ENCODE measurements around the gene RUSF1. TPM values are rescaled to one million over a fixed set of nuclear protein-coding genes. Genes with fewer than 3 reads are reported as not detected.
"Not testable (repeated sequence)": the region's sequence is repeated elsewhere in the genome, so short reads cannot be mapped to it uniquely, and the experiment has no call there.

RUSF1 gene
- polyA plus RNA-seq, 1 donor (not counting 4 experiments of a cell fraction or from before 2014, with no cell fraction given), result 17.4 TPM

DNA sequence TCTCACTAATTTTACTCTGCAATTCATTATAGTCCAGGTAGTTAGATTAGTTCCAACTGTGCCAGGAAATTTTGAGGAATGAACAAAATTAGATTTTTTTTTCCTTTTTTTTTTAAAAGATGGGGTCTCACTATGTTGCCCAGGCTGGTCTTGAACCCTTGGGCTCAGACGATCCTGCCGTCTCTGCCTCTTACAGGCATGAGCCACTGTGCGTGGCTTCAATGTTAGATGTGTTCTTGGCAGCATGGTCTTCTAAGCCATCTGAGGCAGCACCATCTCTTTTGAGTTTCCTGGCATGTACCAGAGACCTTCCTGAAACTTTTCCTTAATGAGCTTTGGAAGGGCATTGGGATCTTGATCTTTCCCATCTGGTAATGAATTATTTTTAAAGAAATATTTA, 16.9 kb upstream of the RUSF1 start:
- FAIRE-seq, result no peak

DNA sequence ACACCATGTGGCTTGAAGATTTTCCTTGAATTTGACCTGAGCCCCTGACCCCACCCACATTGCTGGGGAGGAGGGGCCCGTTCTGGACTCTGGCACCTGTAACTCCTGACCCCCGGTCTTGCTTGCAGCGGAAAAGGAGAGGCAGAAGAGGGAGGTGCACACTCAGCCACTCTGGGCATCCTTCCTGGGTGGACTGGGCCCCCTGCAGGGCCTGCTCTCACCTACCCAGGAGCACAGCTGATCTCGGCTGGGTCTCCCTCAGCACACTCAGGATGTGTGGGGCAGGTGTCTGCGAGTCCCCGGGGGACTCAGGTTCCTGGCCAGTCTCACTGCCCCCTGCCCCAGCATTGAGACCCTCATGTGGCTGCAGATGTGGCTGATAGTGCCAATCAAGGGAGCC, 15.6 kb upstream of the RUSF1 start:
- H3K27ac ChIP-seq (ENCODE audit: control insufficient read depth, insufficient read depth, low read length); FAIRE-seq: not testable (repeated sequence)

More for the DNA sequence above, 16.9 kb upstream of the RUSF1 start:
- no peaks in the 10 kb centered on the region for H3K79me2 ChIP-seq (ENCODE audit: control insufficient read depth, insufficient read depth, low read length)
- DNase-seq (ENCODE audit: low read depth, low spot score), result no peak
- no peak overlapping the region for H3K27ac ChIP-seq (ENCODE audit: control insufficient read depth, insufficient read depth, low read length)
- H3K9me3 ChIP-seq (ENCODE audit: control insufficient read depth, low read depth, low read length), result no peaks in the 10 kb centered on the region
- no peak overlapping the region for H3K4me3 ChIP-seq (ENCODE audit: control insufficient read depth in 2 of 3, extremely low read depth in 1 of 3, insufficient read depth in 2 of 3, low read depth in 1 of 3, low read length in 3 of 3)
- H4K20me1 ChIP-seq (ENCODE audit: control insufficient read depth, extremely low read depth, insufficient read depth, low read length), result no peaks in the 10 kb centered on the region
- H3K9ac ChIP-seq (ENCODE audit: control insufficient read depth, extremely low read depth, insufficient read depth, low read length), result no peak overlapping the region
- TF ChIP-seq EZH2 (IDR thresholded peaks at IDR 0.05; ENCODE audit: low read length), result no peak
- TF ChIP-seq, protein P1, sequence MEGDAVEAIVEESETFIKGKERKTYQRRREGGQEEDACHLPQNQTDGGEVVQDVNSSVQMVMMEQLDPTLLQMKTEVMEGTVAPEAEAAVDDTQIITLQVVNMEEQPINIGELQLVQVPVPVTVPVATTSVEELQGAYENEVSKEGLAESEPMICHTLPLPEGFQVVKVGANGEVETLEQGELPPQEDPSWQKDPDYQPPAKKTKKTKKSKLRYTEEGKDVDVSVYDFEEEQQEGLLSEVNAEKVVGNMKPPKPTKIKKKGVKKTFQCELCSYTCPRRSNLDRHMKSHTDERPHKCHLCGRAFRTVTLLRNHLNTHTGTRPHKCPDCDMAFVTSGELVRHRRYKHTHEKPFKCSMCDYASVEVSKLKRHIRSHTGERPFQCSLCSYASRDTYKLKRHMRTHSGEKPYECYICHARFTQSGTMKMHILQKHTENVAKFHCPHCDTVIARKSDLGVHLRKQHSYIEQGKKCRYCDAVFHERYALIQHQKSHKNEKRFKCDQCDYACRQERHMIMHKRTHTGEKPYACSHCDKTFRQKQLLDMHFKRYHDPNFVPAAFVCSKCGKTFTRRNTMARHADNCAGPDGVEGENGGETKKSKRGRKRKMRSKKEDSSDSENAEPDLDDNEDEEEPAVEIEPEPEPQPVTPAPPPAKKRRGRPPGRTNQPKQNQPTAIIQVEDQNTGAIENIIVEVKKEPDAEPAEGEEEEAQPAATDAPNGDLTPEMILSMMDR (optimal IDR thresholded peaks at IDR 0.05 in 1 of 3, IDR thresholded peaks at IDR 0.05 in 1 of 3, conservative IDR thresholded peaks at IDR 0.05 in 1 of 3; ENCODE audit: extremely low read depth in 1 of 3, insufficient read depth in 2 of 3, low read length in 3 of 3), result no peak
- H3K9me1 ChIP-seq (ENCODE audit: control insufficient read depth, extremely low read depth, insufficient read depth, low read length), result no peaks in the 10 kb centered on the region
- H3K4me1 ChIP-seq (ENCODE audit: control insufficient read depth, extremely low read depth, insufficient read depth, low read length), result no peaks in the 10 kb centered on the region
- H3K36me3 ChIP-seq (ENCODE audit: control insufficient read depth in 2 of 2, extremely low read depth in 1 of 2, insufficient read depth in 2 of 2, low read length in 2 of 2), result no peaks in the 10 kb centered on the region
- no peak overlapping the region for H2AFZ ChIP-seq (ENCODE audit: control insufficient read depth, low read length)
- H3K4me2 ChIP-seq (ENCODE audit: control insufficient read depth, extremely low read depth, insufficient read depth, low read depth, low read length), result no peak overlapping the region
- H3K27me3 ChIP-seq (ENCODE audit: control insufficient read depth, extremely low read depth, insufficient read depth, low read length), result peaks cover 23% of the 10 kb centered on the region
- dilution Hi-C loops (cut with MboI; ENCODE audit: extremely low pct_ligation_motif_present, low sequenced_read_pairs), result no loop called here

GRCh38 chr16:31522071-31522470, 13.9 kb upstream of the RUSF1 start:
- no peak overlapping the region for H3K27ac ChIP-seq (ENCODE audit: control insufficient read depth, insufficient read depth, low read length)
- no peaks in the 10 kb centered on the region for H4K20me1 ChIP-seq (ENCODE audit: control insufficient read depth, extremely low read depth, insufficient read depth, low read length)
- no peak for TF ChIP-seq EZH2 (IDR thresholded peaks at IDR 0.05; ENCODE audit: low read length)
- TF ChIP-seq, protein P1 (optimal IDR thresholded peaks at IDR 0.05 in 1 of 3, IDR thresholded peaks at IDR 0.05 in 1 of 3, conservative IDR thresholded peaks at IDR 0.05 in 1 of 3; ENCODE audit: extremely low read depth in 1 of 3, insufficient read depth in 2 of 3, low read length in 3 of 3), result no peak
- no peaks in the 10 kb centered on the region for H3K9me3 ChIP-seq (ENCODE audit: control insufficient read depth, low read depth, low read length)
- H3K9ac ChIP-seq (ENCODE audit: control insufficient read depth, extremely low read depth, insufficient read depth, low read length), result no peak overlapping the region
- FAIRE-seq, result no peak
- no peaks in the 10 kb centered on the region for H3K27me3 ChIP-seq (ENCODE audit: control insufficient read depth, extremely low read depth, insufficient read depth, low read length)
- dilution Hi-C loops (cut with MboI; ENCODE audit: extremely low pct_ligation_motif_present, low sequenced_read_pairs), result no loop called here
- no peak overlapping the region for H2AFZ ChIP-seq (ENCODE audit: control insufficient read depth, low read length)
- no peaks in the 10 kb centered on the region for H3K4me1 ChIP-seq (ENCODE audit: control insufficient read depth, extremely low read depth, insufficient read depth, low read length)
- H3K9me1 ChIP-seq (ENCODE audit: control insufficient read depth, extremely low read depth, insufficient read depth, low read length), result no peaks in the 10 kb centered on the region
- H3K79me2 ChIP-seq (ENCODE audit: control insufficient read depth, insufficient read depth, low read length), result no peaks in the 10 kb centered on the region
- H3K4me3 ChIP-seq (ENCODE audit: control insufficient read depth in 2 of 3, extremely low read depth in 1 of 3, insufficient read depth in 2 of 3, low read depth in 1 of 3, low read length in 3 of 3), result no peak overlapping the region
- DNase-seq (ENCODE audit: low read depth, low spot score), result no peak
- no peak overlapping the region for H3K4me2 ChIP-seq (ENCODE audit: control insufficient read depth, extremely low read depth, insufficient read depth, low read depth, low read length)
- no peaks in the 10 kb centered on the region for H3K36me3 ChIP-seq (ENCODE audit: control insufficient read depth in 2 of 2, extremely low read depth in 1 of 2, insufficient read depth in 2 of 2, low read length in 2 of 2)

More for the DNA sequence above, 15.6 kb upstream of the RUSF1 start:
- H4K20me1 ChIP-seq (ENCODE audit: control insufficient read depth, extremely low read depth, insufficient read depth, low read length); H3K79me2 ChIP-seq (ENCODE audit: control insufficient read depth, insufficient read depth, low read length); H3K4me2 ChIP-seq (ENCODE audit: control insufficient read depth, extremely low read depth, insufficient read depth, low read depth, low read length); H3K9me1 ChIP-seq (ENCODE audit: control insufficient read depth, extremely low read depth, insufficient read depth, low read length); H3K9me3 ChIP-seq (ENCODE audit: control insufficient read depth, low read depth, low read length); H3K9ac ChIP-seq (ENCODE audit: control insufficient read depth, extremely low read depth, insufficient read depth, low read length); H3K36me3 ChIP-seq (ENCODE audit: control insufficient read depth in 2 of 2, extremely low read depth in 1 of 2, insufficient read depth in 2 of 2, low read length in 2 of 2); H2AFZ ChIP-seq (ENCODE audit: control insufficient read depth, low read length); H3K4me3 ChIP-seq (ENCODE audit: control insufficient read depth in 2 of 3, extremely low read depth in 1 of 3, insufficient read depth in 2 of 3, low read depth in 1 of 3, low read length in 3 of 3); dilution Hi-C loops (cut with MboI; ENCODE audit: extremely low pct_ligation_motif_present, low sequenced_read_pairs); DNase-seq (ENCODE audit: low read depth, low spot score); H3K4me1 ChIP-seq (ENCODE audit: control insufficient read depth, extremely low read depth, insufficient read depth, low read length): not testable (repeated sequence)
- H3K27me3 ChIP-seq (ENCODE audit: control insufficient read depth, extremely low read depth, insufficient read depth, low read length), result peaks cover 11% of the 10 kb centered on the region
